Renal cortex interstitium (tissue), 11 donors: ENCODE results near the gene PI16. TPM values are rescaled to one million over a fixed set of nuclear protein-coding genes. Genes with fewer than 3 reads are reported as not detected.
"Not testable (repeated sequence)": the region's sequence is repeated elsewhere in the genome, so short reads cannot be mapped to it uniquely, and the experiment has no call there.

ENCODE experiments used
- DNase-seq, 11 donors: peaks; one replicate each; pipeline ENCODE4 v3.0.0-alpha.2; 2013; ENCODE audit warnings: low read depth in 9 of 11, low spot score in 4 of 11; ENCODE audit errors: extremely low read depth in 1 of 11
- polyA plus RNA-seq, 3 donors: library from polyadenylated mRNA; unstranded; fragments of 120-200 nt; gene quantifications; one replicate each; pipeline ENCODE4 v1.2.1, GENCODE V29; 2013; ENCODE audit not compliant: insufficient read length in 3 of 3

Gene PI16
- polyA plus RNA-seq, 3 donors = 1.1 to 4.0 (median 1.1) TPM

DNA sequence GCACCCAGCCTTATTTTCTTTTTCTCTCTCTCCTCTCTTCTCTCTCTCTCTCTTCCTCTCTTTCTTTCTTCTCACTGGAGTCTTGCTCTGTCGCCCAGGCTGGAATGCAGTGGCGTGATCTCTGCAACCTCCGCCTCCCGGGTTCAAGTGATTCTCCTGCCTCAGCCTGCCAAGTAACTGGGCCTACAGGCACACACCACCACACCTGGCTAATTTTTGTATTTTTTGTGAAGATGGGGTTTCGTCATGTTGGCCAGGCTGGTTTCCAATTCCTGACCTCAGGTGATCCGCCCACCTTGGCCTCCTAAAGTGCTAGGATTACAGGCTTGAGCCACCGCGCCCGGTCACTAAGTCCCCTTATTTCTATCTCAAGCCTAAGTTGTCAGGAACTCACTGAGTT lies 5.5 kb upstream of the PI16 start:
- DNase-seq = not testable (repeated sequence)

DNA sequence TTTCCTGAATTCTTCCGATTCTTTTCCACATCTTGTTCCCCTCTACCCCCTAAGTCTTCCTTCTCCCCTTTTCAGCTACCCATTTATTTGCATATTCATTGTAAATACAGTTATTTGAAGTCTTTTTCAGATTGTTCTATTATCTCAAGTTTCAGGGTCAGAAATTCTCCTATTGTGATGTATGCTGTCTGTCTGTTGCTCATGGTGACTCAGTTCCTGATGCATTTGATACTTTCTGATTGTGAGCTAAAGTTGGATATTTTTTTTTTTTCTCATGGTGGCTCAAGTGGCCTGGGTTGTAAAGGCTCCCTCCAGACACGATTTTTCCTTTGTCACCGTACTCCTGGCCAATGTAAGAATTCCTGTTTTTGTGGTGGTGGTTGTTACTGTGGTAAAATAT lies 4.9 kb upstream of the PI16 start:
- DNase-seq = no peak

GRCh38 chr6:36953931-36954261 lies 642 bp upstream of the PI16 start:
- no peak for DNase-seq

DNA sequence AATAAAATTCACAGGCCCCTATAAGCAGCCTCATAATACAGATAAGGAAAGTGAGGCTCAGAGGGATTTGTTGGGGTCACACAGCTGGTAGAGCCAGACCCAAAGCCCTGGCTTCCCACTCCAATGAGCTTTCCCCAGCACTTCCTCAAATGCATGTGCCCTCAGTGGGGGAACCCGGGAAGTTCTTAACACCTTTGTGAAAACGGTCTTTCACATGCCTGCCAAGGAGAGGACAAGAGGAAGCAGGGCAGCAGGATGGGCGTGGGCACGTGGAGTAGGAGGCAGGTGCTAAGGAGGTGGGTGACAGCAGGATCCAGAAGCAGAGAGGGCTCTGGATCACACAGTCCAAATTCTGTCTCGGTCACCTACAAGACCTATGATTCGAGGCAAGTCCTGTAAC lies 598 bp downstream of the PI16 start:
- no peak for DNase-seq

- DNase-seq = no peak
Measured at GRCh38 chr6:36955671-36956445, 1.3 kb downstream of the PI16 start.

GRCh38 chr6:36956446-36956820 lies 1.9 kb downstream of the PI16 start:
- DNase-seq = no peak

GRCh38 chr6:36957773-36958271 lies 3.3 kb downstream of the PI16 start:
- DNase-seq = no peak

DNA sequence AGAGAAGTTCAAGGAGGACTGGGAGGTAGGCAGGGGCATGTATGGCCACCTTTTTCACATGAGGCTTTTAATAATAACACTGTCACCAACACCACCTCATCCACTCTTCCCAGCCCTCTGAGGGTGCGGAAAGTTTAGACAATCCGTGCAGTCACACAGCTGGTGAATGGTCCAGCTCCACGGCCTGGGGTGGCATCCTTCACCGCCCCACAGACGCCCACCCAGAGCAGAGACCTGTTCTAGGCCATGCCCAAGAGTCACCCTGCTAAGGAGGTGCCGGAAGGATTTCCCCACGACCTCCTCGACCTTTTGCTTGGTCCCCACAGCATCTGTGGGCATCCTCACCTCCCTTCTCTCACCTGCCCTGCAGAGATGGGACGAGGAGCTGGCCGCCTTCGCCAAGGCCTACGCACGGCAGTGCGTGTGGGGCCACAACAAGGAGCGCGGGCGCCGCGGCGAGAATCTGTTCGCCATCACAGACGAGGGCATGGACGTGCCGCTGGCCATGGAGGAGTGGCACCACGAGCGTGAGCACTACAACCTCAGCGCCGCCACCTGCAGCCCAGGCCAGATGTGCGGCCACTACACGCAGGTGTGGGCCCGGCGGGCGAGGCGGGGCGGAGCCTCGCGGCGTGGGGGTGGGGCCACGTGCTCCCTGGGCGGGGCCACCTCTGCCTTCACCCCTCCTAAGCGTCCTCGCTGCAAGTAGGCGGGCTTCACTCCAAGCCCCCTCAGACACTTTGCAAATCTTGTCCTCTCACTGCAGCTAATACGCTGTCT lies 4.4 kb downstream of the PI16 start:
- no peak for DNase-seq

- no peak for DNase-seq
Measured at GRCh38 chr6:36959555-36960250, 5.2 kb downstream of the PI16 start.

- no peak for DNase-seq
Measured at GRCh38 chr6:36961441-36962435, 7.2 kb downstream of the PI16 start.

GRCh38 chr6:36962874-36963273 lies 8.3 kb downstream of the PI16 start:
- no peak for DNase-seq

- DNase-seq = no peak
Measured at GRCh38 chr6:36963451-36964290, 9.1 kb downstream of the PI16 start.

GRCh38 chr6:36964349-36964748 lies 9.8 kb downstream of the PI16 start:
- no peak for DNase-seq

DNA sequence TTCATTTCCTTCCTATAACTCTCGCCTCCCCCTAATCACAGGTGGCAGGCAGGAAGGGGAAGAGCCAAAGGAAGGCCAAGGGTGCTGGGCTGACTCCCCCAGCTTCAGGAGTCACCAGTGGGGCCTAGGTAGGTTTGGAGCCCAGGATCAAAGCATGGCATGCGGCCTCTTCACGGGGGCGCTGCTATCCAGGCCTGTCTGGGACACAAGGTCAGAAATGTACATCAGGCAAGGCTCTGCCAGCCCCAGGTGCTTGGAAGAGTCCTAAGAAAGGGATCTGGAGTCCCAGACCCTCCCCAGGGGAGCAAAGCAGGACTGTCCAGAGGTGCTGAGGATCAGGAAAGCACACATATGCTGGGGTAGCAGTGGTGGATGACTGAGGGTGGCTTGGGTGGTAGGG lies 10.4 kb downstream of the PI16 start:
- DNase-seq = no peak

- no peak for DNase-seq
Measured at GRCh38 chr6:36967301-36967700, 12.8 kb downstream of the PI16 start.

DNA sequence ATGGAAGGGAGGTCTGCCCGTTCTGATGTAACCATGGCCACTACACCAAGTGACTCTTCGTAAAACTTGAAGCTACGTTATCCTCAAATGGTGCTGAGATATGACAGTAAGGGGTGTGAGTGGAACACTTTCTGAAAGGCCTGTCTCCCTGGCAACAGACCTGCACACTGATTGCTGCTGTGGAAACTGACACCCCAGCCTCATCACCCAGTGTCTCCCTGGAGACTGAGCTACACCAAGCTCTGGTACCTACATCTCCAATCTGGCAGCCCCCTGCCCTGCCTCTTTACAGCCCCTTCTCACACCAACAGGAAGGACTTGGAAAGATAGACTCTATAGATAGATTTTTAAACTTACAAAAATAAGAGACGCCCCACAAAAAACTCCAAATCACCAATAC lies 13.2 kb downstream of the PI16 start:
- DNase-seq = no peak

- DNase-seq = no peak
Measured at GRCh38 chr6:36968266-36968977, 13.9 kb downstream of the PI16 start.
